LNCaP clone FGC (cell line): ENCODE data around the gene PRMT1.

Source experiments
- DNase-seq: peaks from one replicate; pipeline ENCODE4 v3.0.0-alpha.2; 2011; ENCODE audit warnings: low read depth
- H3K4me3 ChIP-seq: 2 replicates; pipeline ENCODE4 v1.5.1; 2011; ENCODE audit warnings: mild to moderate bottlenecking, low read depth, low read length, control low read depth
- TF ChIP-seq, protein P1 (sequence below): IDR thresholded peaks from 2 replicates; pipeline ENCODE4 v1.5.1; 2012; ENCODE audit warnings: mild to moderate bottlenecking; ENCODE audit not compliant: control insufficient read depth, insufficient read depth; ENCODE audit errors: extremely low read depth

The PRMT1 gene

DNA sequence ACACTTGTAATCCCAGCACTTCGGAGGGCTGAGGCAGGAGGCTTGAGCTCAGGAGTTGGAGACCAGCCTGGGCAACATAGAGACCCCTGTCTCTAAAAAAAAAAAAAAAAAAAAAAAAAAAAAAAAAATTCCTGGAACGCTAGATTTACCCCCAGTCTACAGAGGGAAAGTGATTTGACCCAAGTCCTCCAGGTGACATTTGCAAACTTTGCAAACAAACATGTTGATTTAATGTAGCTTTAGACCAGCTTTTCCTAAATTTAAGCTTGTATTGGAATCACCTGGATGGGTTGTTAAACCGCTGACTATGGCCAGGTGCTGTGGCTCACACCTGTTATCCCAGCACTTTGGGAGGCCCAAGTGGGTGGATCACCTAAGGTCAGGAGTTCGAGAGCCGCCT is 22.3 kb downstream of the PRMT1 start:
- TF ChIP-seq, protein P1, sequence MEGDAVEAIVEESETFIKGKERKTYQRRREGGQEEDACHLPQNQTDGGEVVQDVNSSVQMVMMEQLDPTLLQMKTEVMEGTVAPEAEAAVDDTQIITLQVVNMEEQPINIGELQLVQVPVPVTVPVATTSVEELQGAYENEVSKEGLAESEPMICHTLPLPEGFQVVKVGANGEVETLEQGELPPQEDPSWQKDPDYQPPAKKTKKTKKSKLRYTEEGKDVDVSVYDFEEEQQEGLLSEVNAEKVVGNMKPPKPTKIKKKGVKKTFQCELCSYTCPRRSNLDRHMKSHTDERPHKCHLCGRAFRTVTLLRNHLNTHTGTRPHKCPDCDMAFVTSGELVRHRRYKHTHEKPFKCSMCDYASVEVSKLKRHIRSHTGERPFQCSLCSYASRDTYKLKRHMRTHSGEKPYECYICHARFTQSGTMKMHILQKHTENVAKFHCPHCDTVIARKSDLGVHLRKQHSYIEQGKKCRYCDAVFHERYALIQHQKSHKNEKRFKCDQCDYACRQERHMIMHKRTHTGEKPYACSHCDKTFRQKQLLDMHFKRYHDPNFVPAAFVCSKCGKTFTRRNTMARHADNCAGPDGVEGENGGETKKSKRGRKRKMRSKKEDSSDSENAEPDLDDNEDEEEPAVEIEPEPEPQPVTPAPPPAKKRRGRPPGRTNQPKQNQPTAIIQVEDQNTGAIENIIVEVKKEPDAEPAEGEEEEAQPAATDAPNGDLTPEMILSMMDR, result no peak
- no peak for DNase-seq
- H3K4me3 ChIP-seq, result no peak overlapping the region

DNA sequence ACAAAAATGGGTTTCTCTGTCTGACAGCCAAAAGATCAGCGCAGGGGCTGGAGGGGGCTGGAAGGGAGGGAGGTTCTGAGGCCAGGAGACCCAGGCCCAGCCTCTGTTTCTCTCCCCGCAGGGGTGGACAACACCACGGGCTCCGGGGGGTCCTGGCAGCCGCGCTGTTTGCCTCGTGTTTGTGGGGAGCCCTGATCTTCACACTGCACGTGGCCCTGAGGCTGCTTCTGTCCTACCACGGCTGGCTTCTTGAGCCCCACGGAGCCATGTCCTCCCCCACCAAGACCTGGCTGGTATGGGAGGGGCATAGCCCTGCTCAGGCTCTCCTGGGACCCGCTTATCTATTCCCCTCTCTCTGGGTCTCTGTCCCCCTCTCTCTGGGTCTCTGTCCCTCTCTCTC is 23.5 kb downstream of the PRMT1 start:
- DNase-seq, result no peak
- no peak overlapping the region for H3K4me3 ChIP-seq
- TF ChIP-seq, protein P1, result no peak

DNA sequence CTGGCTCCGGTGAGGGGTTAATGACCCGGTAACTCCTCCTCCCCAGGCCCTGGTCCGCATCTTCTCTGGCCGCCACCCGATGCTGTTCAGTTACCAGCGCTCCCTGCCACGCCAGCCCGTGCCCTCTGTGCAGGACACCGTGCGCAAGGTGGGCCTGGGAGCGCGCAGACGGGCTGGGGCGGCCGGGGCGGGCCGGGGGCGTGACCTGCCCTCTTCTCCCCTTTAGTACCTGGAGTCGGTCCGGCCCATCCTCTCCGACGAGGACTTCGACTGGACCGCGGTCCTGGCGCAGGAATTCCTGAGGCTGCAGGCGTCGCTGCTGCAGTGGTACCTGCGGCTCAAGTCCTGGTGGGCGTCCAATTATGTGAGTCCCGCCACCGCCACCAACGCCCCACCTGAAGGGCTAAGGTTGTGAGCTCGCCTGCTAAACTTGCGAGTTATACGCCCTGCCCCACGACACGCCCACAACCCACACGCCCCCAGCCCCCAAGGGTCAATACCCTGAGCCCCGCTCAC is 24.3 kb downstream of the PRMT1 start:
- H3K4me3 ChIP-seq, result no peak overlapping the region
- TF ChIP-seq, protein P1, result no peak
- no peak for DNase-seq

DNA sequence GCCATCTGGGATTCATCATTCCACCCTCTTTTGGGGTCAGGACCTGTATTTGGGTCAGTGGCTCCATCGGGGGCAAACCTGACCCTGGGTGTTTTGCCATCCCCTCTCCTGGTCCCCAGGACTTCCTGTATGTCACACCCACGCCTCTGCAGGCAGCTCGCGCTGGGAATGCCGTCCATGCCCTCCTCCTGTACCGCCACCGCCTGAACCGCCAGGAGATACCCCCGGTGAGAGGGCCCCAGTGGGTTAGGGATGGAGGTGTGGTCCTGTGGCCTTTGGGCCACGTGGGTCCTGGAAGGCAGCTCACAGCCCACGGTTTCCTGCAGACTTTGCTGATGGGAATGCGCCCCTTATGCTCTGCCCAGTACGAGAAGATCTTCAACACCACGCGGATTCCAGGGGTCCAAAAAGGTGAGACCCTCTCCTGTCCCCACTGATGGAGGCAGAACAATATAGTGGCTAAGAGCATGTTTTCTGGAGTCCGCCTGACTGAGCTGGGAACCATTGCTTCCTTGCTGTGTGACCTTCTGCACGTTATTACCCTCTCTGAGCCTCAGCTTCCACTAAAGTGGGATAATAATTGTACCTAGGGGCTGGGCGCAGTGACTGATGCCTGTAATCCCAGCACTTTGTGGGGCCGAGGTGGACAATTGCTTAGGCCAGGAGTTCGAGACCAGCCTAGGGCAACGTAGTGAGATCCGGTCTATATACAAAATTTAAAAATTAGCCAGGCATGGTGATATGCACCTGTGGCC is 28.0 kb downstream of the PRMT1 start:
- no peak overlapping the region for H3K4me3 ChIP-seq
- TF ChIP-seq, protein P1, result no peak
- no peak for DNase-seq

DNA sequence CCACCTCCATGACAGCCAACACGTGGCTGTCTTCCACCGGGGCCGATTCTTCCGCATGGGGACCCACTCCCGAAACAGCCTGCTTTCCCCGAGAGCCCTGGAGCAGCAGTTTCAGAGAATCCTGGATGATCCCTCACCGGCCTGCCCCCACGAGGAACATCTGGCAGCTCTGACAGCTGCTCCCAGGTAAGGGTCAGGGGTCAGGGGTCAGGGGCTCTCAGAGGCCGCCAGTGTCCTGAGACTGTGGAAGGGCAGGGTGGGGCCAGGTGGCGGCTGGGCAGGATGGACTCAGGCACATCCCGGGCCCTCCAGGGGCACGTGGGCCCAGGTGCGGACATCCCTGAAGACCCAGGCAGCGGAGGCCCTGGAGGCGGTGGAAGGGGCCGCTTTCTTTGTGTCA is 28.8 kb downstream of the PRMT1 start:
- DNase-seq, result no peak
- TF ChIP-seq, protein P1, result no peak
- no peak overlapping the region for H3K4me3 ChIP-seq

DNA sequence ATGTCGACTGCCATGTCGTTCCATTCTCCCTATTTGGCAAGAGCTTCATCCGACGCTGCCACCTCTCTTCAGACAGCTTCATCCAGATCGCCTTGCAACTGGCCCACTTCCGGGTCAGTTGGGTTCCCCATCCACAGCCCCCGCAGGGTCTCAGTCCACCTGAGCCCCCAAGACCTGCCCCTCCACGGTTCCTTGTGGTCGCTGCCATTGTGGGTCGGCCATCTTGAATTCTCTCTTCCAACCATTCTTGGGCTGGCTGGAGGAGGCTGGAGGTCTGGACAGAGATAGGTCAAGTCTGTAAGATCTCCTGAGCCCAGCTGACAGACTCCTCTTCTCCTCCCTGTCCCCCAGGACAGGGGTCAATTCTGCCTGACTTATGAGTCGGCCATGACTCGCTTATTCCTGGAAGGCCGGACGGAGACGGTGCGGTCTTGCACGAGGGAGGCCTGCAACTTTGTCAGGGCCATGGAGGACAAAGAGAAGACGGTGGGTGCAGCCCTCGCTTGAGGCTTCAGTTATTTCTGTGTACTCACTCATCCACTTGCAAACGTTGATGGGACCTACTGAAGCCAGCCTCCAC is 33.4 kb downstream of the PRMT1 start:
- TF ChIP-seq, protein P1, result no peak
- DNase-seq, result no peak
- no peak overlapping the region for H3K4me3 ChIP-seq
